ENCODE data around the gene SURF2.

DNA sequence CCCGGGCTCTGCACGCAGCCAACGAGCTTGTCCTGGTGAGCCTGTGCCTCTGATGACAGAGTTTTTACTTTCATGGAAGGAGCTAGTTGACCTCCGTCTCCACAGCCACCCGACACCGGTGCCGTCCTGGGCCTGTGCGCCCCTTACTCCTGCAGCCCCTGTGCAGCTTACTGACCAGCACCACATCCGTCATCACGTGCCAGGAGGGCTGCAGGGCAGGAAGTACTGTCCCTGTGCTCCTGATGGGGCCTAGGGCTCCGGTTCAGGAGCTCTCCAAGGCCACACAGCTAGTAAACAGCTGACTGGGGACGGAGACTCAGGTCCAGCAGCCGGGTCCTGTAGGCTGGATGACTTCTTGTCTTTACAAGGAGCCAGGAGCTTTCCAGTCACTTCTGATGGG is 30.0 kb downstream of the SURF2 start:
- TF ChIP-seq YY1 (IDR thresholded peaks at IDR 0.05; ENCODE audit: low read depth): no peak
- TF ChIP-seq, protein P1, sequence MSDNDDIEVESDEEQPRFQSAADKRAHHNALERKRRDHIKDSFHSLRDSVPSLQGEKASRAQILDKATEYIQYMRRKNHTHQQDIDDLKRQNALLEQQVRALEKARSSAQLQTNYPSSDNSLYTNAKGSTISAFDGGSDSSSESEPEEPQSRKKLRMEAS (IDR thresholded peaks at IDR 0.05): no peak
- no peak for TF ChIP-seq FOXM1 (IDR thresholded peaks at IDR 0.05; ENCODE audit: borderline replicate concordance, low read depth)
- TF ChIP-seq, protein P2, sequence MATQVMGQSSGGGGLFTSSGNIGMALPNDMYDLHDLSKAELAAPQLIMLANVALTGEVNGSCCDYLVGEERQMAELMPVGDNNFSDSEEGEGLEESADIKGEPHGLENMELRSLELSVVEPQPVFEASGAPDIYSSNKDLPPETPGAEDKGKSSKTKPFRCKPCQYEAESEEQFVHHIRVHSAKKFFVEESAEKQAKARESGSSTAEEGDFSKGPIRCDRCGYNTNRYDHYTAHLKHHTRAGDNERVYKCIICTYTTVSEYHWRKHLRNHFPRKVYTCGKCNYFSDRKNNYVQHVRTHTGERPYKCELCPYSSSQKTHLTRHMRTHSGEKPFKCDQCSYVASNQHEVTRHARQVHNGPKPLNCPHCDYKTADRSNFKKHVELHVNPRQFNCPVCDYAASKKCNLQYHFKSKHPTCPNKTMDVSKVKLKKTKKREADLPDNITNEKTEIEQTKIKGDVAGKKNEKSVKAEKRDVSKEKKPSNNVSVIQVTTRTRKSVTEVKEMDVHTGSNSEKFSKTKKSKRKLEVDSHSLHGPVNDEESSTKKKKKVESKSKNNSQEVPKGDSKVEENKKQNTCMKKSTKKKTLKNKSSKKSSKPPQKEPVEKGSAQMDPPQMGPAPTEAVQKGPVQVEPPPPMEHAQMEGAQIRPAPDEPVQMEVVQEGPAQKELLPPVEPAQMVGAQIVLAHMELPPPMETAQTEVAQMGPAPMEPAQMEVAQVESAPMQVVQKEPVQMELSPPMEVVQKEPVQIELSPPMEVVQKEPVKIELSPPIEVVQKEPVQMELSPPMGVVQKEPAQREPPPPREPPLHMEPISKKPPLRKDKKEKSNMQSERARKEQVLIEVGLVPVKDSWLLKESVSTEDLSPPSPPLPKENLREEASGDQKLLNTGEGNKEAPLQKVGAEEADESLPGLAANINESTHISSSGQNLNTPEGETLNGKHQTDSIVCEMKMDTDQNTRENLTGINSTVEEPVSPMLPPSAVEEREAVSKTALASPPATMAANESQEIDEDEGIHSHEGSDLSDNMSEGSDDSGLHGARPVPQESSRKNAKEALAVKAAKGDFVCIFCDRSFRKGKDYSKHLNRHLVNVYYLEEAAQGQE (IDR thresholded peaks at IDR 0.05; ENCODE audit: low read depth): no peak
- no peak for TF ChIP-seq TEAD4 (IDR thresholded peaks at IDR 0.05)
- TF ChIP-seq EP300 (IDR thresholded peaks at IDR 0.05; ENCODE audit: borderline replicate concordance): no peak
- no peak for TF ChIP-seq NFIC (IDR thresholded peaks at IDR 0.05)
- TF ChIP-seq CEBPB (IDR thresholded peaks at IDR 0.05): no peak
- no peak for TF ChIP-seq CREB1 (IDR thresholded peaks at IDR 0.05; ENCODE audit: low read depth)
- no peak for TF ChIP-seq TAF1 (IDR thresholded peaks at IDR 0.05; ENCODE audit: low read depth)
- TF ChIP-seq, protein P3, sequence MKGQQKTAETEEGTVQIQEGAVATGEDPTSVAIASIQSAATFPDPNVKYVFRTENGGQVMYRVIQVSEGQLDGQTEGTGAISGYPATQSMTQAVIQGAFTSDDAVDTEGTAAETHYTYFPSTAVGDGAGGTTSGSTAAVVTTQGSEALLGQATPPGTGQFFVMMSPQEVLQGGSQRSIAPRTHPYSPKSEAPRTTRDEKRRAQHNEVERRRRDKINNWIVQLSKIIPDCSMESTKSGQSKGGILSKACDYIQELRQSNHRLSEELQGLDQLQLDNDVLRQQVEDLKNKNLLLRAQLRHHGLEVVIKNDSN (IDR thresholded peaks at IDR 0.05): no peak
- TF ChIP-seq RAD21 (IDR thresholded peaks at IDR 0.05; ENCODE audit: low read depth): no peak
- TF ChIP-seq EGR1 (IDR thresholded peaks at IDR 0.05): no peak

Measured in Ishikawa (cell line).